GM19328 (cell line): ENCODE measurements around the gene GPR107.

Experiments used
- ATAC-seq: cut with Tn5 transposase; IDR thresholded peaks from one replicate; pipeline ENCODE4 v1.9.1; 2021; ENCODE audit warnings: mild to moderate bottlenecking, moderate library complexity; ENCODE audit not compliant: unreplicated experiment

GPR107 gene

GRCh38 chr9:130053109-130053503 is 600 bp upstream of the GPR107 start:
- ATAC-seq = no peak

GRCh38 chr9:130054325-130054786 is 650 bp downstream of the GPR107 start:
- ATAC-seq = no peak

GRCh38 chr9:130054820-130055219 is 1.1 kb downstream of the GPR107 start:
- ATAC-seq = no peak

- no peak for ATAC-seq
Measured at GRCh38 chr9:130058154-130058553, 4.4 kb downstream of the GPR107 start.

GRCh38 chr9:130058887-130059286 is 5.2 kb downstream of the GPR107 start:
- no peak for ATAC-seq

- ATAC-seq = no peak
Measured at GRCh38 chr9:130060296-130060695, 6.6 kb downstream of the GPR107 start.

- no peak for ATAC-seq
Measured at GRCh38 chr9:130062750-130063149, 9.0 kb downstream of the GPR107 start.

- no peak for ATAC-seq
Measured at GRCh38 chr9:130064621-130065020, 10.9 kb downstream of the GPR107 start.

- ATAC-seq = no peak
Measured at GRCh38 chr9:130069048-130069447, 15.3 kb downstream of the GPR107 start.

- ATAC-seq = no peak
Measured at GRCh38 chr9:130072515-130073235, 19.0 kb downstream of the GPR107 start.

- no peak for ATAC-seq
Measured at GRCh38 chr9:130073373-130073772, 19.7 kb downstream of the GPR107 start.

GRCh38 chr9:130078547-130078946 is 24.8 kb downstream of the GPR107 start:
- ATAC-seq = no peak

GRCh38 chr9:130084337-130084736 is 30.6 kb downstream of the GPR107 start:
- no peak for ATAC-seq

GRCh38 chr9:130088051-130088450 is 34.3 kb downstream of the GPR107 start:
- ATAC-seq = no peak

- ATAC-seq = no peak
Measured at GRCh38 chr9:130089141-130089540, 35.4 kb downstream of the GPR107 start.

- ATAC-seq = no peak
Measured at GRCh38 chr9:130090915-130091314, 37.2 kb downstream of the GPR107 start.

- no peak for ATAC-seq
Measured at GRCh38 chr9:130092910-130093309, 39.2 kb downstream of the GPR107 start.

GRCh38 chr9:130095872-130096271 is 42.2 kb downstream of the GPR107 start:
- ATAC-seq = no peak

GRCh38 chr9:130100681-130101080 is 47.0 kb downstream of the GPR107 start:
- ATAC-seq = no peak

- no peak for ATAC-seq
Measured at GRCh38 chr9:130101915-130102314, 48.2 kb downstream of the GPR107 start.

- ATAC-seq = no peak
Measured at GRCh38 chr9:130104491-130105193, 50.9 kb downstream of the GPR107 start.

GRCh38 chr9:130106860-130107233 is 53.1 kb downstream of the GPR107 start:
- no peak for ATAC-seq
